ENCODE data around the gene KCNRG. TPM values are rescaled to one million over a fixed set of nuclear protein-coding genes. Genes with fewer than 3 reads are reported as not detected.
"Not testable (repeated sequence)": the region's sequence is repeated elsewhere in the genome, so short reads cannot be mapped to it uniquely, and the experiment has no call there.

The KCNRG gene
- total RNA-seq, 1 experiment from 2014 or later: 1.1 TPM

GRCh38 chr13:50053844-50054243 is 38.6 kb downstream of the KCNRG start (continued):
- TF ChIP-seq ZNF532 (CRISPR knock-in tag; IDR thresholded peaks at IDR 0.05; ENCODE audit: borderline replicate concordance): no peak
- TF ChIP-seq IRF1 (CRISPR knock-in tag; IDR thresholded peaks at IDR 0.05): no peak

- peaks cover 5% of the 10 kb centered on the region; the same call in 1 of the 2 replicates for H3K36me3 Mint-ChIP-seq
- ChIA-PET CTCF (no interaction called here), POLR2A (no interaction called here)
- no peaks in the 10 kb centered on the region for H3K27me3 Mint-ChIP-seq (ENCODE audit: low read depth)
- ATAC-seq (no peak), DNase-seq (ENCODE audit: low spot score) (no peak)
- H3K4me3 Mint-ChIP-seq: no peak overlapping the region
- H3K4me1 Mint-ChIP-seq: no peaks in the 10 kb centered on the region
- H3K27ac Mint-ChIP-seq: no peak overlapping the region
- TF ChIP-seq ZNF423 (CRISPR knock-in tag; IDR thresholded peaks at IDR 0.05) (no peak), NFATC4 (CRISPR knock-in tag; IDR thresholded peaks at IDR 0.05) (no peak), ZSCAN18 (CRISPR knock-in tag; IDR thresholded peaks at IDR 0.05) (no peak), ZNF425 (CRISPR knock-in tag; conservative IDR thresholded peaks at IDR 0.05) (no peak), CREM (CRISPR knock-in tag; IDR thresholded peaks at IDR 0.05) (no peak), FOXK1 (CRISPR knock-in tag; IDR thresholded peaks at IDR 0.05) (no peak), IRF2 (CRISPR knock-in tag; IDR thresholded peaks at IDR 0.05; ENCODE audit: borderline replicate concordance, low read depth) (no peak), FOXP1 (CRISPR knock-in tag; IDR thresholded peaks at IDR 0.05; ENCODE audit: borderline replicate concordance) (no peak)
- peaks cover 3% of the 10 kb centered on the region; the same call in 1 of the 2 replicates for H3K9me3 Mint-ChIP-seq
These were observed 40.2 kb downstream of the KCNRG start for GRCh38 chr13:50055454-50055853.

GRCh38 chr13:50060718-50061117 is 45.5 kb downstream of the KCNRG start:
- H3K4me1 Mint-ChIP-seq: no peaks in the 10 kb centered on the region
- H3K4me3 Mint-ChIP-seq: no peak overlapping the region
- ChIA-PET POLR2A (no interaction called here), CTCF (no interaction called here)
- 0 out of 2 replicates have a peak, but pooled peaks cover 2% of the 10 kb centered on the region for H3K36me3 Mint-ChIP-seq
- no peak for DNase-seq (ENCODE audit: low spot score)
- no peak for TF ChIP-seq ZNF263 (CRISPR knock-in tag; IDR thresholded peaks at IDR 0.05; ENCODE audit: low read depth)
- no peak for TF ChIP-seq ATF3 (CRISPR knock-in tag; conservative IDR thresholded peaks at IDR 0.05)
- no peak for TF ChIP-seq ZNF532 (CRISPR knock-in tag; IDR thresholded peaks at IDR 0.05; ENCODE audit: borderline replicate concordance)
- TF ChIP-seq SMAD4 (CRISPR knock-in tag; IDR thresholded peaks at IDR 0.05): no peak
- no peak for TF ChIP-seq ZNF416 (CRISPR knock-in tag; IDR thresholded peaks at IDR 0.05)
- no peak overlapping the region for H3K27ac Mint-ChIP-seq
- ATAC-seq: no peak
- H3K9me3 Mint-ChIP-seq: no peaks in the 10 kb centered on the region
- H3K27me3 Mint-ChIP-seq (ENCODE audit: low read depth): no peaks in the 10 kb centered on the region

DNA sequence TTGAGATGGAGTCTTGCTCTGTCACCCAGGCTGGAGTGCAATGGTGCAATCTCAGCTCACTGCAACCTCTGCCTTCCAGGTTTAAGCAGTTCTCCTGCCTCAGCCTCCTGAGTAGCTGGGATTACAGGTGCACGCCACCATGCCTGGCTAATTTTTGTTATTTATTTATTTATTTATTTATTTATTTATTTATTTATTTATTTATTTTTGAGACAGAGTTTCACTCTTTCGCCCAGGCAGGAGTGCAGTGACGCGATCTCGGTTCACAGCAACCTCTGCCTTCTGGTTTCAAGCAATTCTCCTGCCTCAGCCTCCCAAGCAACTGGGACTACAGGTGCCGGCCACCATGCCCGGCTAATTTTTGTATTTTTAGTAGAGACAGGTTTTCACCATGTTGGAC is 47.1 kb downstream of the KCNRG start:
- H3K4me3 Mint-ChIP-seq; CTCF ChIA-PET; H3K4me1 Mint-ChIP-seq; POLR2A ChIA-PET; H3K27ac Mint-ChIP-seq; DNase-seq (ENCODE audit: low spot score); H3K36me3 Mint-ChIP-seq; H3K27me3 Mint-ChIP-seq (ENCODE audit: low read depth); H3K9me3 Mint-ChIP-seq; ATAC-seq: not testable (repeated sequence)

All from WTC11 (cell line).